Immature natural killer cell (primary cell): ENCODE measurements around the gene NCBP2L. TPM values are rescaled to one million over a fixed set of nuclear protein-coding genes. Genes with fewer than 3 reads are reported as not detected.
"Not testable (repeated sequence)": the region's sequence is repeated elsewhere in the genome, so short reads cannot be mapped to it uniquely, and the experiment has no call there.

ENCODE experiments used
- DNase-seq, 3 donors: peaks; one replicate each; pipeline ENCODE4 v3.0.0; 2022; ENCODE audit warnings: mixed read lengths in 1 of 3
- H3K27ac Mint-ChIP-seq, 6 donors: one replicate each; pipeline ENCODE4 v1.8.0; 2020; ENCODE audit warnings: mixed read lengths in 6 of 6, mild to moderate bottlenecking in 5 of 6, inconsistent platforms in 4 of 6, moderate library complexity in 3 of 6
- H3K27me3 Mint-ChIP-seq, 3 donors: one replicate each; pipeline ENCODE4 v1.8.0; 2020 to 2021; ENCODE audit warnings: low read depth in 3 of 3, mild to moderate bottlenecking in 3 of 3, mixed read lengths in 3 of 3, moderate library complexity in 3 of 3, inconsistent platforms in 1 of 3
- H3K36me3 Mint-ChIP-seq, 3 donors: one replicate each; pipeline ENCODE4 v1.8.0; 2020; ENCODE audit warnings: mixed read lengths in 3 of 3, inconsistent platforms in 2 of 3, mild to moderate bottlenecking in 2 of 3
- H3K4me1 Mint-ChIP-seq, 2 donors: one replicate each; pipeline ENCODE4 v1.8.0; 2020; ENCODE audit warnings: inconsistent platforms in 2 of 2, mild to moderate bottlenecking in 2 of 2, mixed read lengths in 2 of 2, moderate library complexity in 1 of 2
- H3K4me3 Mint-ChIP-seq, 5 donors: one replicate each; pipeline ENCODE4 v1.8.0; 2020; ENCODE audit warnings: mild to moderate bottlenecking in 5 of 5, mixed read lengths in 5 of 5, inconsistent platforms in 3 of 5, moderate library complexity in 3 of 5
- H3K9me3 Mint-ChIP-seq, 6 donors: one replicate each; pipeline ENCODE4 v1.8.0; 2020; ENCODE audit warnings: mild to moderate bottlenecking in 6 of 6, mixed read lengths in 6 of 6, inconsistent platforms in 4 of 6, moderate library complexity in 3 of 6
- polyA plus RNA-seq, 3 donors: library from polyadenylated mRNA; unstranded; fragments of 300-500 nt; fragmentation: Illumina TruSeq; gene quantifications; one replicate each; pipeline ENCODE4 v1.2.3, GENCODE V29; 2021

Gene NCBP2L
- polyA plus RNA-seq, 3 donors from 2014 or later = not detected

GRCh38 chrX:107780525-107780924 is 3.0 kb downstream of the NCBP2L start:
- H3K27ac Mint-ChIP-seq = no peak overlapping the region
- no peak overlapping the region for H3K4me3 Mint-ChIP-seq
- H3K9me3 Mint-ChIP-seq = no peaks in the 10 kb centered on the region
- H3K4me1 Mint-ChIP-seq = peaks cover 10 to 11% of the 10 kb centered on the region in 2 donors
- DNase-seq = no peak
- no peaks in the 10 kb centered on the region for H3K36me3 Mint-ChIP-seq
- peaks cover 1 to 11% (median 3%) of the 10 kb centered on the region in 3 donors for H3K27me3 Mint-ChIP-seq

- Mint-ChIP-seq H3K4me3 (no peak overlapping the region), H3K9me3 (no peaks in the 10 kb centered on the region), H3K36me3 (no peaks in the 10 kb centered on the region), H3K27ac (no peak overlapping the region), H3K27me3 (peaks cover 1 to 9% (median 8%) of the 10 kb centered on the region in 3 donors), H3K4me1 (no peaks in the 10 kb centered on the region)
- no peak for DNase-seq
These were observed 10.3 kb downstream of the NCBP2L start for GRCh38 chrX:107787827-107788226.

- DNase-seq = no peak
- Mint-ChIP-seq H3K27me3 (peaks cover 2 to 16% (median 4%) of the 10 kb centered on the region in 3 donors), H3K9me3 (peaks cover 0 to 2% (median 0%) of the 10 kb centered on the region in 6 donors), H3K27ac (no peak overlapping the region), H3K4me3 (no peak overlapping the region), H3K36me3 (no peaks in the 10 kb centered on the region), H3K4me1 (no peaks in the 10 kb centered on the region)
These were observed 26.9 kb downstream of the NCBP2L start for GRCh38 chrX:107804427-107804826.

GRCh38 chrX:107805179-107805578 is 27.6 kb downstream of the NCBP2L start:
- H3K9me3 Mint-ChIP-seq = peaks cover 0 to 2% (median 0%) of the 10 kb centered on the region in 6 donors
- DNase-seq = no peak

GRCh38 chrX:107810053-107810452 is 32.5 kb downstream of the NCBP2L start:
- DNase-seq, H3K27ac Mint-ChIP-seq, H3K9me3 Mint-ChIP-seq, H3K4me1 Mint-ChIP-seq, H3K4me3 Mint-ChIP-seq, H3K36me3 Mint-ChIP-seq, H3K27me3 Mint-ChIP-seq: not testable (repeated sequence)

More at GRCh38 chrX:107805179-107805578, 27.6 kb downstream of the NCBP2L start:
- Mint-ChIP-seq H3K27me3 (peaks cover 2 to 16% (median 4%) of the 10 kb centered on the region in 3 donors), H3K4me3 (no peak overlapping the region), H3K36me3 (no peaks in the 10 kb centered on the region), H3K27ac (peak overlapping the region in 1 of 6 donors; percentile 52), H3K4me1 (no peaks in the 10 kb centered on the region)

- no peak for DNase-seq
- Mint-ChIP-seq H3K4me1 (no peaks in the 10 kb centered on the region), H3K4me3 (no peak overlapping the region), H3K27ac (no peak overlapping the region), H3K27me3 (peaks cover 0 to 9% (median 6%) of the 10 kb centered on the region in 3 donors), H3K9me3 (peaks cover 0 to 4% (median 0%) of the 10 kb centered on the region in 6 donors), H3K36me3 (no peaks in the 10 kb centered on the region)
These were observed 41.5 kb downstream of the NCBP2L start for GRCh38 chrX:107818900-107819521.

GRCh38 chrX:107823042-107823441 is 45.5 kb downstream of the NCBP2L start:
- DNase-seq = no peak
- H3K4me1 Mint-ChIP-seq = peaks cover 11 to 13% of the 10 kb centered on the region in 2 donors
- H3K27me3 Mint-ChIP-seq = peaks cover 1 to 21% (median 7%) of the 10 kb centered on the region in 3 donors
- no peak overlapping the region for H3K4me3 Mint-ChIP-seq
- no peaks in the 10 kb centered on the region for H3K36me3 Mint-ChIP-seq
- peaks cover 0 to 4% (median 0%) of the 10 kb centered on the region in 6 donors for H3K9me3 Mint-ChIP-seq
- no peak overlapping the region for H3K27ac Mint-ChIP-seq

- DNase-seq = no peak
- Mint-ChIP-seq H3K36me3 (no peaks in the 10 kb centered on the region), H3K4me1 (peaks cover 11 to 13% of the 10 kb centered on the region in 2 donors), H3K9me3 (peaks cover 0 to 4% (median 0%) of the 10 kb centered on the region in 6 donors), H3K27me3 (peaks cover 1 to 22% (median 7%) of the 10 kb centered on the region in 3 donors), H3K4me3 (no peak overlapping the region), H3K27ac (no peak overlapping the region)
These were observed 45.9 kb downstream of the NCBP2L start for GRCh38 chrX:107823456-107823855.

- Mint-ChIP-seq H3K9me3 (peaks cover 0 to 2% (median 0%) of the 10 kb centered on the region in 6 donors), H3K4me1 (peaks cover 11 to 13% of the 10 kb centered on the region in 2 donors), H3K4me3 (peak within 1 kb of the TSS; percentile 70 to 83 (median 79)), H3K27ac (peak within 1 kb of the TSS in 3 of 6 donors; percentile 79 to 82 (median 79)), H3K27me3 (peaks cover 4 to 30% (median 5%) of the 10 kb centered on the region in 3 donors), H3K36me3 (no peaks in the 10 kb centered on the region)
- peak; percentile 5 to 41 (median 22) for DNase-seq
These were observed 48.2 kb downstream of the NCBP2L start, which contains the start of gene MID2 for GRCh38 chrX:107825698-107826237. Gene MID2, plus strand, starts transcription at chrX:107825866. Its CDS starts 561 bp downstream, at chrX:107826427.

GRCh38 chrX:107826238-107827029 is 48.9 kb downstream of the NCBP2L start:
- Mint-ChIP-seq H3K4me1 (peaks cover 11 to 13% of the 10 kb centered on the region in 2 donors), H3K27me3 (peaks cover 4 to 30% (median 8%) of the 10 kb centered on the region in 3 donors), H3K9me3 (peaks cover 0 to 2% (median 0%) of the 10 kb centered on the region in 6 donors), H3K27ac (peak overlapping the region in 5 of 6 donors; percentile 15 to 76 (median 53)), H3K4me3 (peak overlapping the region; percentile 73 to 79 (median 77)), H3K36me3 (no peaks in the 10 kb centered on the region)
- DNase-seq = peak in 2 of 3 donors; percentile 13 to 36

- DNase-seq = no peak
- H3K27me3 Mint-ChIP-seq = peaks cover 4 to 30% (median 8%) of the 10 kb centered on the region in 3 donors
- peaks cover 11 to 13% of the 10 kb centered on the region in 2 donors for H3K4me1 Mint-ChIP-seq
- H3K4me3 Mint-ChIP-seq = peak overlapping the region; percentile 73 to 79 (median 77)
- peaks cover 0 to 2% (median 0%) of the 10 kb centered on the region in 6 donors for H3K9me3 Mint-ChIP-seq
- no peaks in the 10 kb centered on the region for H3K36me3 Mint-ChIP-seq
- H3K27ac Mint-ChIP-seq = peak overlapping the region in 5 of 6 donors; percentile 15 to 76 (median 53)
These were observed 49.7 kb downstream of the NCBP2L start for GRCh38 chrX:107827030-107827831.

- peaks cover 4 to 30% (median 8%) of the 10 kb centered on the region in 3 donors for H3K27me3 Mint-ChIP-seq
- peak overlapping the region in 3 of 5 donors; percentile 37 to 77 (median 45) for H3K4me3 Mint-ChIP-seq
- no peak for DNase-seq
- no peaks in the 10 kb centered on the region for H3K36me3 Mint-ChIP-seq
- H3K27ac Mint-ChIP-seq = no peak overlapping the region
- peaks cover 0 to 2% (median 0%) of the 10 kb centered on the region in 6 donors for H3K9me3 Mint-ChIP-seq
- H3K4me1 Mint-ChIP-seq = peaks cover 11 to 13% of the 10 kb centered on the region in 2 donors
These were observed 50.3 kb downstream of the NCBP2L start for GRCh38 chrX:107827852-107828251.

GRCh38 chrX:107829878-107830277 is 52.3 kb downstream of the NCBP2L start:
- DNase-seq = no peak
- Mint-ChIP-seq H3K4me3 (no peak overlapping the region), H3K4me1 (peaks cover 11 to 13% of the 10 kb centered on the region in 2 donors), H3K36me3 (no peaks in the 10 kb centered on the region), H3K27me3 (peaks cover 3 to 15% (median 5%) of the 10 kb centered on the region in 3 donors), H3K27ac (no peak overlapping the region), H3K9me3 (peaks cover 0 to 2% (median 0%) of the 10 kb centered on the region in 6 donors)
